PC-9 (cell line): ENCODE measurements around the gene ATXN1. TPM values are rescaled to one million over a fixed set of nuclear protein-coding genes. Genes with fewer than 3 reads are reported as not detected.

Source experiments
- BruUV-seq: library from RNA; stranded (reverse); fragments of 400-500 nt; replicated peaks from 2 replicates; lab custom pipeline; 2021; lab: Mats Ljungman, UMichigan
- CTCF ChIA-PET: fragments of 300-600 bp; sonication (Branson Sonifier 250); formaldehyde crosslinking; loops from one replicate; lab custom pipeline; 2022; ENCODE audit warnings: antibody characterized with exemption; lab: Charles Lee
- POLR2A ChIA-PET: fragments of 300-600 bp; sonication (Branson Sonifier 250); formaldehyde crosslinking; loops from one replicate; lab custom pipeline; 2022; ENCODE audit warnings: antibody characterized with exemption; ENCODE audit not compliant: unreplicated experiment; lab: Charles Lee
- DNase-seq, 2 experiments: peaks; one replicate each; pipeline versions ENCODE4 v3.0.0 to v3.0.0-alpha.2; 2015 to 2022; ENCODE audit warnings: mixed read lengths in 1 of 2
- H2AFZ ChIP-seq: fragments of 200-600 bp; sonication (generic); 2 replicates; pipeline ENCODE4 v1.8.1; 2017; ENCODE audit warnings: antibody characterized with exemption
- H3F3A ChIP-seq: fragments of 200-600 bp; sonication (generic); 2 replicates; pipeline ENCODE4 v1.8.1; 2017; ENCODE audit warnings: antibody characterized with exemption, mild to moderate bottlenecking, low read depth; ENCODE audit not compliant: insufficient read depth
- H3K27ac ChIP-seq: fragments of 200-600 bp; sonication (generic); 2 replicates; pipeline ENCODE4 v1.6.1; 2016; ENCODE audit warnings: mixed run types
- H3K27me3 ChIP-seq: fragments of 200-600 bp; sonication (generic); 2 replicates; pipeline ENCODE4 v1.6.1; 2016; ENCODE audit warnings: low read depth, mixed run types; ENCODE audit not compliant: insufficient read depth
- H3K36me3 ChIP-seq: fragments of 200-600 bp; sonication (generic); 2 replicates; pipeline ENCODE4 v1.6.1; 2016; ENCODE audit warnings: low read depth, mixed run types
- H3K4me1 ChIP-seq: fragments of 200-600 bp; sonication (generic); replicated peaks from 2 replicates; pipeline ENCODE4 v1.6.1; 2016; ENCODE audit warnings: mixed run types; ENCODE audit not compliant: insufficient read depth
- H3K4me2 ChIP-seq: fragments of 200-600 bp; sonication (generic); 2 replicates; pipeline ENCODE4 v1.6.1; 2017; ENCODE audit warnings: mixed run types
- H3K4me3 ChIP-seq: fragments of 200-600 bp; sonication (generic); 2 replicates; pipeline ENCODE4 v1.6.1; 2016; ENCODE audit warnings: mixed run types
- H3K79me2 ChIP-seq: fragments of 200-600 bp; sonication (generic); 2 replicates; pipeline ENCODE4 v1.6.1; 2017; ENCODE audit warnings: low read depth, mixed run types
- H3K9me2 ChIP-seq: fragments of 200-600 bp; sonication (generic); 2 replicates; pipeline ENCODE4 v1.8.1; 2017; ENCODE audit warnings: mild to moderate bottlenecking; ENCODE audit not compliant: insufficient read depth
- H3K9me3 ChIP-seq: fragments of 200-600 bp; sonication (generic); 2 replicates; pipeline ENCODE4 v1.8.1; 2016; ENCODE audit warnings: low read depth; ENCODE audit not compliant: insufficient read depth
- H4K20me1 ChIP-seq: fragments of 200-600 bp; sonication (generic); 2 replicates; pipeline ENCODE4 v1.8.1; 2017; ENCODE audit not compliant: insufficient read depth
- CTCF ChIP-seq: fragments of 200-600 bp; sonication (generic); conservative IDR thresholded peaks from 2 replicates; pipeline ENCODE4 v1.6.1; 2017; ENCODE audit warnings: mixed run types, antibody characterized with exemption, mild to moderate bottlenecking, moderate library complexity
- EZH2 ChIP-seq: fragments of 200-600 bp; sonication (generic); IDR thresholded peaks from 2 replicates; pipeline ENCODE4 v1.8.0; 2017; ENCODE audit warnings: antibody characterized with exemption, low read depth
- intact Hi-C: fragments of 100-400 bp; cut with micrococcal nuclease; formaldehyde crosslinking; loops from one replicate; pipeline ENCODE4 v1.10.0; 2022; ENCODE audit not compliant: unreplicated experiment
- total RNA-seq: library from RNA; stranded (reverse); gene quantifications from 2 replicates; pipeline ENCODE4 v1.2.3, GENCODE V29; 2021

The ATXN1 gene
- total RNA-seq, 1 experiment from 2014 or later: 42.7 TPM

GRCh38 chr6:16519265-16520242 lies 241.7 kb downstream of the ATXN1 start:
- Histone ChIP-seq H3K9me3 (no peaks in the 10 kb centered on the region), H4K20me1 (no peaks in the 10 kb centered on the region), H3K9me2 (no peaks in the 10 kb centered on the region), H3K27ac (no peak overlapping the region), H3K4me2 (no peak overlapping the region), H3K4me3 (no peak overlapping the region), H2AFZ (no peak overlapping the region), H3K79me2 (no peaks in the 10 kb centered on the region), H3K36me3 (no peaks in the 10 kb centered on the region), H3F3A (no peaks in the 10 kb centered on the region), H3K4me1 (no peaks in the 10 kb centered on the region), H3K27me3 (no peaks in the 10 kb centered on the region)
- intact Hi-C loops: loop anchor here (10.0 kb wide), 2 partner anchors 445 to 565 kb away; no protein-coding TSS in a partner anchor
- TF ChIP-seq EZH2 (no peak), CTCF (no peak)
- CTCF ChIA-PET: no interaction called here
- BruUV-seq: no TSS peak
- DNase-seq: no peak
- POLR2A ChIA-PET: no interaction called here

- Histone ChIP-seq H3K79me2 (no peaks in the 10 kb centered on the region), H3K4me3 (no peak overlapping the region), H3K27ac (no peak overlapping the region), H4K20me1 (no peaks in the 10 kb centered on the region), H3F3A (no peaks in the 10 kb centered on the region), H3K9me2 (no peaks in the 10 kb centered on the region), H3K9me3 (no peaks in the 10 kb centered on the region), H3K4me2 (no peak overlapping the region), H3K27me3 (no peaks in the 10 kb centered on the region), H3K4me1 (no peaks in the 10 kb centered on the region), H3K36me3 (no peaks in the 10 kb centered on the region), H2AFZ (no peak overlapping the region)
- no TSS peak for BruUV-seq
- DNase-seq: no peak
- ChIA-PET POLR2A (no interaction called here), CTCF (no interaction called here)
- TF ChIP-seq CTCF: no peak
- no peak for TF ChIP-seq EZH2
- intact Hi-C loops: loop anchor here (10.0 kb wide), 2 partner anchors 447 to 567 kb away; no protein-coding TSS in a partner anchor
These were observed 243.0 kb downstream of the ATXN1 start for GRCh38 chr6:16518265-16518664.

- Histone ChIP-seq H3K79me2 (no peaks in the 10 kb centered on the region), H3K36me3 (no peaks in the 10 kb centered on the region), H3F3A (no peaks in the 10 kb centered on the region), H3K27me3 (no peaks in the 10 kb centered on the region), H3K9me3 (no peaks in the 10 kb centered on the region), H4K20me1 (no peaks in the 10 kb centered on the region), H3K4me1 (no peaks in the 10 kb centered on the region), H3K4me3 (no peak overlapping the region), H3K9me2 (no peaks in the 10 kb centered on the region), H3K27ac (no peak overlapping the region), H3K4me2 (no peak overlapping the region), H2AFZ (no peak overlapping the region)
- ChIA-PET CTCF (interaction anchor here (0.6 kb wide), 2 partner anchors 74 to 572 kb away, joined by 3 to 4 read pairs; no protein-coding TSS in a partner anchor), POLR2A (no interaction called here)
- intact Hi-C loops: loop anchor here (5.0 to 10.0 kb wide), 3 partner anchors 182 to 571 kb away; no protein-coding TSS in a partner anchor
- no peak for DNase-seq
- no TSS peak for BruUV-seq
- TF ChIP-seq EZH2: no peak
- peak; percentile 53 for TF ChIP-seq CTCF
These were observed 247.0 kb downstream of the ATXN1 start for GRCh38 chr6:16514249-16514648.
